IPS-20b (cell line): ENCODE data around the gene FBLL1.
A peak's percentile ranks its signal among the peaks of the same experiment; 100 is the strongest.
"Not testable (repeated sequence)": the region's sequence is repeated elsewhere in the genome, so short reads cannot be mapped to it uniquely, and the experiment has no call there.

Experiments used
- H3K27ac ChIP-seq: one replicate; pipeline ENCODE4 v1.5.1; 2013; ENCODE audit warnings: low read length
- H3K27me3 ChIP-seq: 2 replicates; pipeline ENCODE4 v1.6.1; 2013; ENCODE audit warnings: mild to moderate bottlenecking, low read length, inconsistent platforms; ENCODE audit not compliant: insufficient read depth
- H3K36me3 ChIP-seq: 2 replicates; pipeline ENCODE4 v1.6.1; 2013; ENCODE audit warnings: low read depth, mild to moderate bottlenecking, inconsistent platforms, low read length, moderate library complexity; ENCODE audit not compliant: insufficient read depth
- H3K4me1 ChIP-seq: 2 replicates; pipeline ENCODE4 v1.6.1; 2013; ENCODE audit warnings: mild to moderate bottlenecking, control low read depth, inconsistent platforms, low read length, moderate library complexity; ENCODE audit not compliant: insufficient read depth
- H3K4me3 ChIP-seq: 2 replicates; pipeline ENCODE4 v1.5.1; 2013; ENCODE audit warnings: mild to moderate bottlenecking, low read length, inconsistent platforms
- H3K9ac ChIP-seq: 2 replicates; pipeline ENCODE4 v1.6.1; 2013; ENCODE audit warnings: low read depth, mild to moderate bottlenecking, inconsistent platforms, low read length, moderate library complexity
- H3K9me3 ChIP-seq: 2 replicates; pipeline ENCODE4 v1.6.1; 2013; ENCODE audit warnings: mild to moderate bottlenecking, low read depth, low read length, inconsistent platforms; ENCODE audit not compliant: insufficient read depth

Gene FBLL1

GRCh38 chr5:168527756-168528295 is 1.3 kb upstream of the FBLL1 start:
- H3K27ac ChIP-seq: no peak overlapping the region
- H3K4me3 ChIP-seq: no peak overlapping the region
- no peaks in the 10 kb centered on the region for H3K36me3 ChIP-seq
- H3K9me3 ChIP-seq: no peaks in the 10 kb centered on the region
- peaks cover 8% of the 10 kb centered on the region; the same call in 1 of the 2 replicates for H3K4me1 ChIP-seq
- H3K9ac ChIP-seq: no peak overlapping the region
- H3K27me3 ChIP-seq: peaks cover 37% of the 10 kb centered on the region

- Histone ChIP-seq H3K27me3 (peaks cover 37% of the 10 kb centered on the region), H3K4me1 (peaks cover 9% of the 10 kb centered on the region; the same call in 1 of the 2 replicates), H3K9ac (no peak overlapping the region), H3K4me3 (peak overlapping the region; percentile 49; the same call in 1 of the 2 replicates), H3K36me3 (no peaks in the 10 kb centered on the region), H3K9me3 (no peaks in the 10 kb centered on the region), H3K27ac (no peak overlapping the region)
Observed at GRCh38 chr5:168529374-168530234, 499 bp downstream of the FBLL1 start.

GRCh38 chr5:168530621-168531150 is 1.6 kb downstream of the FBLL1 start:
- H3K9ac ChIP-seq: no peak overlapping the region
- H3K9me3 ChIP-seq: no peaks in the 10 kb centered on the region
- no peak overlapping the region for H3K4me3 ChIP-seq
- no peak overlapping the region for H3K27ac ChIP-seq
- H3K4me1 ChIP-seq: peaks cover 9% of the 10 kb centered on the region; the same call in 1 of the 2 replicates
- H3K27me3 ChIP-seq: peaks cover 37% of the 10 kb centered on the region
- H3K36me3 ChIP-seq: no peaks in the 10 kb centered on the region

DNA sequence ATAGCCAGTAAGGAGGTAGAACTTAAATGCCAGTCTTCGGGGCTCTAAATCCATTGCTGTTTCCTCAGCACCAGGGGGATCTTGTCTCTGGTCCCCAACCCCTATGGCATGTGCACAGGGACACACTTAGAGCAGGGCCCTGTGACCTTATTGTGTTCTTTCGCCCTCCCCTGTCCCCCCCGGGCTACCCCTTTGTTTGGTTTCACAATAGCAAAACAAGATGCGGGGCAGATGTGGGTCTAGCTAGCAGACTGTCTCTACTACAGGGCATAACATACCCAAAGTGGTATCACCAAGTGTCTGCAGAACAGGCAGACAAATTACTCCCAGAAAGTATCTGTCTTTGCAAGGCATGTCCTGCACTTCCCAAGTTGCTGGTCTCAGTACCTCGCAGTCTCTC is 2.1 kb downstream of the FBLL1 start:
- no peaks in the 10 kb centered on the region for H3K9me3 ChIP-seq
- H3K36me3 ChIP-seq: no peaks in the 10 kb centered on the region
- no peak overlapping the region for H3K4me3 ChIP-seq
- H3K27me3 ChIP-seq: peaks cover 37% of the 10 kb centered on the region
- H3K9ac ChIP-seq: no peak overlapping the region
- peaks cover 9% of the 10 kb centered on the region; the same call in 1 of the 2 replicates for H3K4me1 ChIP-seq
- H3K27ac ChIP-seq: no peak overlapping the region

DNA sequence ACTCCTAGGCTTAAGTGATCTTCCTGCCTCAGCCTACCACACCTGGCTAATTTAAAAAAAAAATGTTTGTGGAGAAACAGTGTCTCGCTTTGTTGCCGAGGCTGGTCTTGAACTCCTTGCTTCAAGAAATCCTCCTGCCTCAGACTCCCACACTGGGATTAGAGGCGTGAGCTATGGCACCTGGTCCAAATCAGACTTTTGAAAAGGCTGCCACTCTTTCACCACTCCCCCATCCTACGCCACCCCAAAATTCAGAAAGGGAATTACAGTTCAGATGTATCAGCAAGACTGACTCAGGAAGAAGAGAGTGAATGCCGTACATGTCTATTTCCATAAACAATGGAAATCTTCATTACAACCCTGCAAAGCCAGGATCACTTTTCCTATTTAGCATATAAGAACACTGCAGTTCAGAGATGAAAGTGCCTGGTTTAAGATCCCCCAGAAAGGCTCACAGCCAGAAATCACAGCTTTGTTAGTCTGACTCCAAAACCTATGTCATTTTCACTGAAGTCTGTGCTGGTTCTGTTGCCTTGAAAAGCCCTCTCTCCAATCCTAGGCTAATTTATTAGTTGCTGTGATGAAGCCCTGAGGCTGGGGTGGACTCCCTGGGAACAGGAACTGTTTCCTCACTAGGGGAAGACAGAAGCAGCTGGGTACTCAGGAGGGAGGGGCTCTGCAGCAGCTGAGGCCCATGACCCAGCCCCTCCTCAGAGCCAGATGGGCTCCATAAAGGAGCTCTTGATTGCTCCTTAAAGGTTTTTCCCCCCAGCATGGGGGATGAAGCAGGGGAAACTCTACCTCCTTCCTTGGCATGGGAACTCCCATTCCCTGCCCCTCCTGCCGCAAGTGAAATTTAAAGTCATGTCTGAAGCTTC is 3.1 kb downstream of the FBLL1 start:
- Histone ChIP-seq H3K4me3 (no peak overlapping the region), H3K27ac (no peak overlapping the region), H3K27me3 (peaks cover 36% of the 10 kb centered on the region), H3K9me3 (no peaks in the 10 kb centered on the region), H3K9ac (no peak overlapping the region), H3K4me1 (peaks cover 9% of the 10 kb centered on the region; the same call in 1 of the 2 replicates), H3K36me3 (no peaks in the 10 kb centered on the region)

DNA sequence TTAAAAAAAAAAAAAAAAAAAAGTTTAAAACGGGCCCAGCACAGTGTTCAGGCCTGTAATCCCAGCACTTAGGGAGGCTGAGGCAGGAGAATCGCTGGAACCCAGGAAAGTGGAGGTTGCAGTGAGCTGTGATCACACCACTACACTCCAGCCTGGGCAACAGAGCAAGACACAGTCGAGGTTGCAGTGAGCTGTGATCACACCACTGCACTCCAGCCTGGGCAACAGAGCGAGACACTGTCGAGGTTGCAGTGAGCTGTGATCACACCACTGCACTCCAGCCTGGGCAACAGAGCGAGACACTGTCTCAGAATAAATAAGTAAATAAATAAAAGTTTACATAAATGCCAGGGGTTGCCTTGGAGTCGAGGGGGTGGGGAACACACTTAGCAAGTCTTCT is 5.2 kb downstream of the FBLL1 start:
- H3K9ac ChIP-seq, H3K4me1 ChIP-seq, H3K9me3 ChIP-seq, H3K27ac ChIP-seq, H3K4me3 ChIP-seq, H3K36me3 ChIP-seq: not testable (repeated sequence)
- peaks cover 17% of the 10 kb centered on the region for H3K27me3 ChIP-seq

DNA sequence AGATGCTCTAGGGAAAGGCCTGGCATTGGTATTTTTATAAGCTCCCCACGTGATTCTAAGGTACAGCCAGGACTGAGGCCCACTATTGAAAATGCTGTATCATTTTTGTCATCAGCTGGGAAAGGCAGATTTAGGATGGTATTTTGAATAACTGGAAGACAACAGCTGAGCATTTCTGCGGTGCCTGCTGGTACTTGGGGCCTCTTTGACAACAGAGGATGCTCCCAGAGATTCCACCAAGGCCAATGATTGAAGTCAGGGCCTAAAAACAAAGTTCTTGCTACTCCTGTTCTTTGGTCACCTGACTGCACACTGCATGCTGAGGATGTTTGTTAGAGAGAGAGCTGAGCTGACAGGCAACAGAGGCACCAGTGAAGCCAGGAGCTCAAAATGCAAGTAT is 8.1 kb downstream of the FBLL1 start:
- Histone ChIP-seq H3K9ac (no peak overlapping the region), H3K27me3 (no peaks in the 10 kb centered on the region), H3K36me3 (no peaks in the 10 kb centered on the region), H3K4me3 (no peak overlapping the region), H3K27ac (no peak overlapping the region), H3K4me1 (peaks cover 3% of the 10 kb centered on the region; the same call in 1 of the 2 replicates), H3K9me3 (no peaks in the 10 kb centered on the region)

GRCh38 chr5:168549554-168549953 is 20.4 kb downstream of the FBLL1 start:
- no peaks in the 10 kb centered on the region for H3K4me1 ChIP-seq
- H3K27me3 ChIP-seq: no peaks in the 10 kb centered on the region
- H3K9ac ChIP-seq: no peak overlapping the region
- no peak overlapping the region for H3K27ac ChIP-seq
- peaks cover 46% of the 10 kb centered on the region for H3K36me3 ChIP-seq
- H3K9me3 ChIP-seq: no peaks in the 10 kb centered on the region
- H3K4me3 ChIP-seq: no peak overlapping the region

GRCh38 chr5:168550656-168551055 is 21.6 kb downstream of the FBLL1 start:
- no peak overlapping the region for H3K4me3 ChIP-seq
- H3K36me3 ChIP-seq: peaks cover 57% of the 10 kb centered on the region
- no peak overlapping the region for H3K27ac ChIP-seq
- H3K9me3 ChIP-seq: no peaks in the 10 kb centered on the region
- no peaks in the 10 kb centered on the region for H3K4me1 ChIP-seq
- H3K27me3 ChIP-seq: no peaks in the 10 kb centered on the region
- no peak overlapping the region for H3K9ac ChIP-seq

DNA sequence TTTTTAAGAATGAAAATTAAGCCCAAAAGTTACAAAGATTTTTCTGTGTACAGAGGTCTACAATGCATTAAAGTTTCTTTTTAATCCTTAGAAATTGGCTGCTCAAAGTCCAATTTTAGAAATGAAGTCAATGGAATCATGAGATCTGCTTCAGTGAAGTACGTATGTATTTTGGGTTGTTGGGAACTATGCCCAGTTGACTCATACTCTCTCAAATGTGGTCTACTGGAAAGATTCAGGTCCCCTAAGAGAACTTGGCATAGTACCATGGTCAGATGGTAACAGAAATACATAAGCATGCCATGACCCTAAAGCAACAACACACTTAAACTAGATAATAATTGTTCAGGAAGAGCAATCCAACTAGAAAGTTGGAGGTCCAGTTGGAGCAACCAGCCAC is 23.0 kb downstream of the FBLL1 start:
- H3K4me3 ChIP-seq: no peak overlapping the region
- no peaks in the 10 kb centered on the region for H3K27me3 ChIP-seq
- H3K27ac ChIP-seq: no peak overlapping the region
- no peaks in the 10 kb centered on the region for H3K9me3 ChIP-seq
- no peak overlapping the region for H3K9ac ChIP-seq
- H3K4me1 ChIP-seq: no peaks in the 10 kb centered on the region
- peaks cover 72% of the 10 kb centered on the region for H3K36me3 ChIP-seq

- Histone ChIP-seq H3K27ac (no peak overlapping the region), H3K9me3 (no peaks in the 10 kb centered on the region), H3K4me3 (no peak overlapping the region), H3K4me1 (no peaks in the 10 kb centered on the region), H3K9ac (no peak overlapping the region), H3K27me3 (no peaks in the 10 kb centered on the region), H3K36me3 (peaks cover 81% of the 10 kb centered on the region)
Observed at GRCh38 chr5:168553377-168554130, 24.4 kb downstream of the FBLL1 start.
